ENCODE measurements around the gene AFF3.
A peak's percentile ranks its signal among the peaks of the same experiment; 100 is the strongest.

The AFF3 gene

DNA sequence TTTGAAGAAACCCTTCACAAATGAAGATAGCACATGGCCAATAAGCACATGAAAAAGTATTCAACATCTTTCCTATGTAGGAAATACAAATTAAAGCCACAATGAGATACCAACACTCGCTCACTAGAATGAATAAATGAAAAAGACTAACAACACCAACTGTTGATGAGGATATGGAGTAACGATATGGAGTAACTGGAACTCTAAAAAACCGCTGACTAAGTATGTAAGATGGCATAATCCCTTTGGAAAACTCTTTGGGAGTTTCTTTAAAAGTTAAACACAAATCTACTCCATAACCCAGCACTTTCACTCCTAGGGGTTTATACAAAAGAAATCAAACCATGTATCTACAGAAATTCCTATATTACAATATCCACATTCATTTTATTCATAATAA, 220.5 kb downstream of the AFF3 start:
- DNase-seq, result no peak

DNA sequence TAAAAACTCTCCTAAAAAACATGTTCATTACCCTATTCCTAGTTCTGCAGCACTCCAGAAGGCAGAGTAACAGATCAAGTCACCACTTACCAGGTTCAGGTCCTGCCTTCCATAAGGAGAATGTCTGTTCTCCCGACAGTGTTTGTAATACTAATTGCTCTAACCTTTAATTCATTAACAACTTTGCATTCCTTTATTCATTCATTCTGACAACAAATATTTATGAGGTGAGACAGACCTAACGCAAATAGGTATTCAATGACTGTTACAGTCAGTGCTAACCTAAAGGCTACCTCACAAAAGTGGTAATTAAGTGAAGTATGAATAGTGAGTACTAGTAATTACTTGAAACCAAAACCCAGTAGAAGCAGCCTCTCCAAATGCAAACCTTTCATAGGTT, 224.0 kb downstream of the AFF3 start:
- no peak for DNase-seq

- no peak for DNase-seq
Measured at GRCh38 chr2:99915108-99915675, 227.2 kb downstream of the AFF3 start.

DNA sequence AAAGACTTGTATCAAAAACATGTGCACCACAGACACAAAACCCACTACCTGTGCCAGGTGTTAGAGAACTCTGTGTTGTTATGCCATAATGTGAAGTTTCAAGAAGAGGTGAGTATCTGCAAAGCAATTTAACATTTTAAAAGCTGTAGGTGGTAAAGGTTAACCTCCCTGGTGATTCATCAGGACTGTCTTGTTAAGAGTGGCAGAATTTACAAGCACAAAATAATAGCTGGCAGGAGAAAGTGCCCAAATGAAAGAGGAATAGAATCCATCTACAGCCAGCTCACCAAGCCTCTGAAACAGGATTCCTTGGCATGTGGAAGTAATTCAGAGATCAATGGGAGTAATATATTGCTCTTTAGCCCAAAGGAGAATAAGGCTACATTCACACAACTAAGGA, 230.7 kb downstream of the AFF3 start:
- no peak for DNase-seq

- no peak for DNase-seq
Measured at GRCh38 chr2:99910902-99911301, 231.5 kb downstream of the AFF3 start.

- DNase-seq, result no peak
Measured at GRCh38 chr2:99905636-99906035, 236.8 kb downstream of the AFF3 start.

- DNase-seq, result no peak
Measured at GRCh38 chr2:99905025-99905424, 237.4 kb downstream of the AFF3 start.

DNA sequence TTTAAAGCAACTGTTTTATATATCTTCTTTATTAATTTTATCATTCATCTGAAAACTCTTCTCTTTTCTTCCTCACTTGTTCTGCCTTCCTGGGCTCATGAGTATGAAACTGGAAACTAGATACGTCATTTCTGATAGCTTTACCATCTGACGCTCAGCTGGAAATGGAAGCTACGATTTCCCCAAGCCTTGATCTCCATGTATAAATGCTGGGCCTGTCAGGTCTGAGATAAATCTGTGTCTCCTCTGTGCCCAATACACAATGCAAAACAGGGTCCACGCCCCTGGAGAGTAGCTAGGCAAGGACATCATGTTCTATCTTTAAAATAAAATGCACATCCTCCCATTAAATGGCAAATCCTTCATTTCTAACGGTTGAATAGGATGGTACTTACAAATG, 238.4 kb downstream of the AFF3 start:
- no peak for DNase-seq

DNA sequence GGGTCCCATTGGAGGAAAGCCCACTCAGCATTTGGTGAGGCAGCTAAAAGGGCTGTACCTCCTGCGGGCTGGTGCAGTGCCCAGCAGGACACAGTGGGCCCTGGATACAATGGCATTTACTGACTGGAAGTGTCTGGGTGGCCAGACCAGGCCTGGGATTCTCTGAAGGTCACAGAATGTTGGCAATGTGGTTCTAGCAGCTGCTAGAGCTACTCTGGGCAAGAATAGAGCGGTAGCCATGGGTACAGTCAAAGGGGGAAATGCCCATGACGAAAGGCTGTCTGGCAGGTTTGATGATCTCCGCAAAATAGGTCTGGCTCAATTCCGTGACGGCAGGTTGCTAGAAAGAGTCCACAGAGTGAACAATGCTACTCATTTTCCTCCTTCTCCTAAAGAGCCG, 241.8 kb downstream of the AFF3 start:
- no peak for DNase-seq

GRCh38 chr2:99899882-99900281, 242.5 kb downstream of the AFF3 start:
- DNase-seq, result no peak

GRCh38 chr2:99899058-99899855, 243.1 kb downstream of the AFF3 start:
- DNase-seq, result no peak

GRCh38 chr2:99898336-99899048, 243.9 kb downstream of the AFF3 start:
- DNase-seq, result no peak

DNA sequence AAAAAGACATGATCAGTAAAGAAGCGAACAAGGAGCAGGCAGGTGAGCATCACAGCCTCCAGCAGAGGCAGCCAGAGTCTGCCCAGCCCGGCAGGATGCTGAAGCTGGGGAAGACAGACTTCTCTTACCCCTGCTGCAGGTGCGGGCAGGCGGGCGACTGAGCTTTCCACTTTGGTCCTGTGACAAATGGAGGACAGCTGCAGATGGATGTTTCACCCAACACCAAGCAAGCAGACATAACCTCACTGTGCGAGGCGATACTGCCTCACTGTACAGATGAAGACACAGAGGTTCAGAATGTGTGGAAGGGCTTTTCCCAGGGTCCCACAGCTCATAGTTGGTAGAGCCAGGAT, 251.0 kb downstream of the AFF3 start:
- DNase-seq, result no peak

DNA sequence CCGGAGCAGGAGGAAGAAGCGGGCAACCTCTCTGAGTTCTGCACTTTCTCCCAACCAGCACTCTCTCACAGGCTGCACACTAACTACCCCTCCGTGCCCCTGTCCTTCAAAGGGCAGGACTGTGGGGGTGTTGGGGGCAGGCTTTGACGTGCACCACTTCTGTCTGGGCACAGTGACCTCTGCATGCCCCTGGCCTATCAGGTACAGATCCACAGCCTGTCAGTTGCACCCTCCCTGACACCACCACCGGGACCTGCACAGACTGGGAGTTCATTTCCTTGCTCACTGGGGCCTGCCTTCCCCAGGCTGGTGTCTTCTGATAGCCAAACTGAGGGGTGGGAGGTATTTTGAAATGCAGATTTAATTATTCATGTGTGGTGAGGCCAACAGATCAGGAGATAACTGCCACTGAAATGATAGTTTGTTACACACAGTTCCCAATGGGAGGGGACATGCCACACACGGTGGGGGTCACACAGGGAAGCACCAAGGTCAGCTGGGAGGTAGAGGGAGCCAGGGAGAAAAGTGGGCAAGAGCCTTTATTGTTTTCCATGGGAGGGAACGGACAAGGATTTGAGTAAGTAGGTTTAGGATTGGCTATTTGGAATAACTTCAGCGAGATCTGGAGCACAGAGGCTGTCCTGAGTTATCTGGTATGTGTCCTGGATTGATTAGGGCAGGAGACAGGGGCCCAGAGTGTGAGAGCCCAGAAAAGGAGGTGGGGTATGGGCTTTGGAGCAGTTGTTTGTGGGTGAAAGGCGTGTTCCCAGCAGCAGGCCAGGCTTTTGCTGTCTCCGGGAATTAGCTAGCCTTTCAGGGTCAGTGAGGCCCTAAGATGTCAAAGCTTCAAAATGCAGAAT, 251.6 kb downstream of the AFF3 start:
- no peak for DNase-seq

GRCh38 chr2:99888617-99889016, 253.8 kb downstream of the AFF3 start:
- no peak for DNase-seq

GRCh38 chr2:99886418-99886817, 256.0 kb downstream of the AFF3 start:
- DNase-seq, result no peak

DNA sequence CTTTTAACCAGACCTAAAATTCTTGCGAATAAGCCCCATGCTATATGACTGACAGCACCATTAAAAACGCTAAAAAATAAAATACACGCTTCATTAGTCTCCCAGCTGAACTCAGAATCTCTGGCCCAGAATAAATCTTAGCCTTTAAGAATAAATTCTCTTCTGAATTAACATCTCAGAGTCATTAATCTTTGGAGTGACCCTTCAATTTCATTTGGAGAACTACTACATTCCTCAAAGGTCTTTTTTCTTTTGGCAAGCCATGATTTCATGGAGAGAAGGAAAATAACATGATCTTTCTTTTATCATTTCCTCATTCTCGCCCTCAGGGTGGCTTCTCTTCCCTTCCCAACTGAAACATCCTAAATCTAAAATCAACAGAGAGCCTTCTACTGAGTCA, 259.0 kb downstream of the AFF3 start:
- DNase-seq, result no peak

- peak; percentile 23 for DNase-seq
Measured at GRCh38 chr2:99881901-99882591, 260.3 kb downstream of the AFF3 start.

GRCh38 chr2:99880964-99881294, 261.5 kb downstream of the AFF3 start:
- DNase-seq, result no peak

DNA sequence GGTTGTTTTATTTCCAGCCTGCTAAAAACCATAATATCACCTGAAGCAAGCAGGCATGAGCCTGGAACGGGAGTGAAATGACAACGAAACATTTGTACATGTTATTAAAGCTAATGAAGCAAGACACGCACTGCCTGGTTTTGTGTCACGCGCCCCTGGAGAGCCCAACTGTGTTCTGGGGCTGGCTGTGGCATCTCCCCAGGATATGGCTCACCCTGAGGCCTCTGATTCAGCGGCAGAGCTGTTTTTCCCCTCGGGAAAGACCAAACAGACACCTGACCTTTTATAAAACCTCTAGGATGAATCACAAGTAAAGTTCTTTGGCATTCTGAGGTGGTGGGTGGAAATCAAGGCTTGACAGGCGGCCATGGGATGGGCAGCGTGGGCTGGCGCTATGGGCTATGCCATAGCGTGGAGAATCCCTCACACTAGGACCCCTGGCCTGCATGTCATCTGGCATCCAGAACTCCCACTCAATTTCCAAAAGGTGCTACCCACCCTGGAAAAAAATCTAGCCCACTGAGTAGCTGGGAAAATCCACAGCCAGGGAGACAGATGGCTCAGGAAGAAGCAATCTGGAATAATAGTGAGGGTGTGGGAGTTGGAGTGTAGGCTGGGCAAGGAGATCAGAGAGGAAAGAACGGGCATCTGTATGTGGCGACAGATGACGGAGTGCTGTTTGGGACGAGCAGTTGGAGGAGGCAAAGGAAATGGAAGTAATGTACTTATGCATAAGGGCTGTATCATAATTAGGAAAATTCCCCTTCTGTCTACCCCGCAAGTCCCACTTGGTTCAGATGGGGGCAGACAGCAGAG, 262.0 kb downstream of the AFF3 start:
- DNase-seq, result no peak

DNA sequence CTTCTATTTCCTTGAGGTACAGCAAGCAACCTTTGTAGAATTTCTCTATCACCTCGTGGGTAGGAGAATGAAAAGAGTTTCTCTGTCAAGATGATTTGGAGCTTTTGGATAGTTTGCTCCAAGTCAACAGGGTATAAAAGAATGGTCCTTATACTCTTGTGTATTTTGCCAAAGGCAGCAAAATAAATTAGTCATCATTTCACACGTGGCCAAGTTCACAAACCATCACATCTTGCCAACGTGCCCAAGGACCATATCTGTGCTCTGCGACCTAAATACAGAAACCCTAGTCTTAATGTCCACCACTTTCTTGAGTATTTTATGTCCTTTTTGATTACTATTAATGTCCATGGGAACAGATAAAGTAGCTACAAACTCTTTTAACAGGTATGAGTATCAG, 262.9 kb downstream of the AFF3 start:
- no peak for DNase-seq
